ENCODE results near the gene DCC. TPM values are rescaled to one million over a fixed set of nuclear protein-coding genes. Genes with fewer than 3 reads are reported as not detected.

DCC gene
- total and polyA plus RNA-seq, 2 experiments from 2014 or later, result not detected

DNA sequence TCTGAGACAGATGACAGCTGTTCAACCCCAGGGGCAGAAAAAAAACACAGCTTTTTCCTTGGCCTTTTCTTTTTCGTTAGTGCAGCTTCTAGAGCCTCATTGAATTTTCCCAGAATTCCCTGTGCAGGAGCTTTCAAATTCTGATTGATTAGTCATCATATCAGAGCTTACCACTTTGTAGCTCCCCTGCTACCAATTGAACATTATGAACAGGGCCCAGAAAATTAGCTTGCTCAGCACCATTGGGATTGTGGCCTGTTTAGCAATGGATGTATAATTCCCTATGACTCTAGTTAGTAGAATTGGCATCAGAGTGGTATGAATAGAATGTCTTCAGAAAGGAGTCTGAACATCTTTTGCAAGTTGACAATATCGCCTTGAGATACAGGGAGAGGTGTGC is 631.1 kb downstream of the DCC start:
- in situ Hi-C loops (cut with MboI), result no loop called here
- no peak overlapping the region for H3K27ac ChIP-seq
- DNase-seq, result no peak
- no peaks in the 10 kb centered on the region for H3K4me1 ChIP-seq (ENCODE audit: insufficient read depth)
- H3K27me3 ChIP-seq (replicated peaks; ENCODE audit: insufficient read depth), result no peaks in the 10 kb centered on the region
- no peak overlapping the region for H3K9ac ChIP-seq
- no peaks in the 10 kb centered on the region for H3K9me3 ChIP-seq (ENCODE audit: low read depth)
- no peak overlapping the region for H3K4me3 ChIP-seq
- no peaks in the 10 kb centered on the region for H4K20me1 ChIP-seq (ENCODE audit: insufficient read depth)
- WGBS, 2 experiments (ENCODE audit: low coverage in 1 of 2, low lambda C conversion rate in 2 of 2, missing lambda C conversion rate in 2 of 2), result 33 to 39% methylated on average over 2 of the region's 2 CpGs
- no peaks in the 10 kb centered on the region for H3F3A ChIP-seq (ENCODE audit: insufficient read depth)
- H3K79me2 ChIP-seq (ENCODE audit: insufficient read depth), result no peaks in the 10 kb centered on the region
- TF ChIP-seq EZH2phosphoT487 (IDR thresholded peaks at IDR 0.05; ENCODE audit: insufficient read depth, low read depth), result no peak
- TF ChIP-seq EZH2 (IDR thresholded peaks at IDR 0.05; ENCODE audit: insufficient read depth, poor library complexity, severe bottlenecking), result no peak
- H2AFZ ChIP-seq, result no peak overlapping the region
- no peak overlapping the region for H3K4me2 ChIP-seq (ENCODE audit: unreplicated experiment)
- no peaks in the 10 kb centered on the region for H3K36me3 ChIP-seq (ENCODE audit: low read depth)
- H3K9me2 ChIP-seq (ENCODE audit: insufficient read depth), result no peaks in the 10 kb centered on the region

DNA sequence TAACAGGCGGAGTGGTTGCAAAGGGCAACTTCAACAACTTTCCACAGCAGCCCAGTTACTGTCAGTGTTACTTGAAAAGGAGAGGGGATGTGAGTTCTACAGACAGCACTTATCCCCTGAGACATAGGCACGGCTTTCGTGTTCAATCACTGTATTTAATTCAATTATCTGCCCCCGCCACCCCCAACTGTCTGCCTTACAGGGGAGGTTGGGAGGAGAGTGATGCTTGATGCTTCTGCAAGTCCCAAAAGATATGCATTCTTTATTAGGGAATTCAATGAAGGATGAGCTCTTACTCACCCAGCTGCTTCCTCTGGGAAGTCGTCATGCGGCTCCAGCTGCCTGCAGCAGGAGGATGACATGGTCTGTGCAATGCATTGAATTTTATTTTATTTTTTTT is 639.9 kb downstream of the DCC start:
- no peaks in the 10 kb centered on the region for H3K9me2 ChIP-seq (ENCODE audit: insufficient read depth)
- no peak overlapping the region for H3K4me2 ChIP-seq (ENCODE audit: unreplicated experiment)
- no peaks in the 10 kb centered on the region for H3K36me3 ChIP-seq (ENCODE audit: low read depth)
- no peak overlapping the region for H3K4me3 ChIP-seq
- no peaks in the 10 kb centered on the region for H3K27me3 ChIP-seq (replicated peaks; ENCODE audit: insufficient read depth)
- H4K20me1 ChIP-seq (ENCODE audit: insufficient read depth), result no peaks in the 10 kb centered on the region
- H2AFZ ChIP-seq, result no peak overlapping the region
- in situ Hi-C loops (cut with MboI), result no loop called here
- no peak for DNase-seq
- no peaks in the 10 kb centered on the region for H3K9me3 ChIP-seq (ENCODE audit: low read depth)
- no peaks in the 10 kb centered on the region for H3F3A ChIP-seq (ENCODE audit: insufficient read depth)
- H3K27ac ChIP-seq, result no peak overlapping the region
- WGBS, 2 experiments (ENCODE audit: low coverage in 1 of 2, low lambda C conversion rate in 2 of 2, missing lambda C conversion rate in 2 of 2), result 25 to 37% methylated on average over 6 of the region's 6 CpGs
- H3K9ac ChIP-seq, result no peak overlapping the region
- H3K79me2 ChIP-seq (ENCODE audit: insufficient read depth), result no peaks in the 10 kb centered on the region
- no peak for TF ChIP-seq EZH2phosphoT487 (IDR thresholded peaks at IDR 0.05; ENCODE audit: insufficient read depth, low read depth)
- TF ChIP-seq EZH2 (IDR thresholded peaks at IDR 0.05; ENCODE audit: insufficient read depth, poor library complexity, severe bottlenecking), result no peak
- no peaks in the 10 kb centered on the region for H3K4me1 ChIP-seq (ENCODE audit: insufficient read depth)

DNA sequence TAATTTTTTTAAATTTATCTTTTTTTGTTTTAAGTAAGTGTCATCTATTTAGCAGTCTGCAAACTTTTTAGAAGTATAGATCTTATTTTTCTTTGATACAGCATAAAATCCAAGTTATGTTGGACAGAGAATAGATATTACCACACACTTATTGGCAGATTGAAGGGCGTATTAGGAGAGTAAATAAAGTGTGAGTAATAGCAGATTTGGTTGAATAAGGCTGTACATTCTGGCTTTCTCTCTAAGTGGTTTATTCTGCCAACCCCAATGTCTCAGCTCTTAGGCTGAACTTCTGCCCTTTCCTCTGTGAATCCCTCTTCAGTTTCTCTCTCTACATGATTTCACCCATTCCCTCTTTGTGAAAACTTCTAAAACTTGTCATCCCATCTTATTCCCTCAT is 651.2 kb downstream of the DCC start:
- Histone ChIP-seq H3K4me1 (ENCODE audit: insufficient read depth) (no peaks in the 10 kb centered on the region), H2AFZ (no peak overlapping the region), H3K4me2 (ENCODE audit: unreplicated experiment) (no peak overlapping the region), H3K79me2 (ENCODE audit: insufficient read depth) (no peaks in the 10 kb centered on the region), H3K36me3 (ENCODE audit: low read depth) (no peaks in the 10 kb centered on the region), H3K9ac (no peak overlapping the region), H3F3A (ENCODE audit: insufficient read depth) (no peaks in the 10 kb centered on the region), H3K9me2 (ENCODE audit: insufficient read depth) (no peaks in the 10 kb centered on the region), H3K27ac (no peak overlapping the region), H3K4me3 (no peak overlapping the region), H3K27me3 (replicated peaks; ENCODE audit: insufficient read depth) (no peaks in the 10 kb centered on the region), H4K20me1 (ENCODE audit: insufficient read depth) (no peaks in the 10 kb centered on the region), H3K9me3 (ENCODE audit: low read depth) (no peaks in the 10 kb centered on the region)
- 17 to 20% methylated on average over 1 of the region's 1 CpG for WGBS, 2 experiments (ENCODE audit: low coverage in 1 of 2, low lambda C conversion rate in 2 of 2, missing lambda C conversion rate in 2 of 2)
- in situ Hi-C loops (cut with MboI), result no loop called here
- TF ChIP-seq EZH2phosphoT487 (IDR thresholded peaks at IDR 0.05; ENCODE audit: insufficient read depth, low read depth), result no peak
- TF ChIP-seq EZH2 (IDR thresholded peaks at IDR 0.05; ENCODE audit: insufficient read depth, poor library complexity, severe bottlenecking), result no peak
- no peak for DNase-seq

DNA sequence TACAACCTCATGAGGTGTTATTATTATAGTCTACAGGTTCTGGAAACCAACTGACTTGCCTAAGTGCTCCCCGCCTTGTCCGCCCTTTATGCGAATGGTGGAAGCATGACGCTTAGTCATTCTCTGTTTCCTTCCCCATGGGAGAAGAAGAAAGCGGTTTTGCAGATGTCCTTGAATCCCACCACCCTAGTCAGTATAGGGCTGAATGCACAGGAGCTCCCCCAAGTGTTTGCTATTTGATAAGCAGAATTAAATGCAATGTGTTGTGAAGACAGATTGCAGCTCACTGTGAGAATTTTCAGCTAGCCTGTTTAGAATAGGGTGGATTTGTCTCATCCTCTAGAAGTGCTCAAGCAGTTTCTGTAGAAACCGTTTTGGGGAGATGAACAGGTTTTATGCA is 652.0 kb downstream of the DCC start:
- no peak overlapping the region for H3K4me2 ChIP-seq (ENCODE audit: unreplicated experiment)
- H3K9me3 ChIP-seq (ENCODE audit: low read depth), result no peaks in the 10 kb centered on the region

DNA sequence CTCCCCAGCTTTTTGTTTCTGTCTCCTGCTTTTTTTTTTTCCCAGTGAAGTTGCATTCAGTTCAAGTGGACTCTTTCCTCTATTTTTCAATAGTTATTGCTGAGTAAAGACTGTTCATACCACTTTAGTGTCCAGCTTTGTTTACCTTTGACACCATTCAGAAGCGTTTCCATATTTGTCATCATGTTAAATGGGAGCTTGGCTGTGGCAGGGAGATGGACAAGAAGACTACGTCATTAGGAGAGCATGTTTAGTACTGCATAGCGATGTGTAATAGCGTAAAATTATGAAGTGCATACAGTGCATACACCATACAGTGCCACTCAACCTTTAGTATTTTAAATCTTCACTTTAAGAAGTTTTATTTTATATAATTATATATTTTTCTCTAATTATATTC is 655.9 kb downstream of the DCC start:
- in situ Hi-C loops (cut with MboI), result no loop called here
- no peak for DNase-seq
- WGBS, 2 experiments (ENCODE audit: low coverage in 1 of 2, low lambda C conversion rate in 2 of 2, missing lambda C conversion rate in 2 of 2), result 24 to 27% methylated on average over 4 of the region's 4 CpGs
- no peak overlapping the region for H3K4me2 ChIP-seq (ENCODE audit: unreplicated experiment)
- H3K36me3 ChIP-seq (ENCODE audit: low read depth), result no peaks in the 10 kb centered on the region
- H3K4me1 ChIP-seq (ENCODE audit: insufficient read depth), result no peaks in the 10 kb centered on the region
- H4K20me1 ChIP-seq (ENCODE audit: insufficient read depth), result no peaks in the 10 kb centered on the region
- H3K27ac ChIP-seq, result no peak overlapping the region
- no peaks in the 10 kb centered on the region for H3K9me2 ChIP-seq (ENCODE audit: insufficient read depth)
- no peaks in the 10 kb centered on the region for H3K79me2 ChIP-seq (ENCODE audit: insufficient read depth)
- H3K27me3 ChIP-seq (replicated peaks; ENCODE audit: insufficient read depth), result no peaks in the 10 kb centered on the region
- no peaks in the 10 kb centered on the region for H3K9me3 ChIP-seq (ENCODE audit: low read depth)
- H2AFZ ChIP-seq, result no peak overlapping the region
- no peaks in the 10 kb centered on the region for H3F3A ChIP-seq (ENCODE audit: insufficient read depth)
- H3K4me3 ChIP-seq, result no peak overlapping the region
- TF ChIP-seq EZH2 (IDR thresholded peaks at IDR 0.05; ENCODE audit: insufficient read depth, poor library complexity, severe bottlenecking), result no peak
- TF ChIP-seq EZH2phosphoT487 (IDR thresholded peaks at IDR 0.05; ENCODE audit: insufficient read depth, low read depth), result no peak
- no peak overlapping the region for H3K9ac ChIP-seq

More for the DNA sequence above, 652.0 kb downstream of the DCC start:
- no peak overlapping the region for H3K27ac ChIP-seq
- H2AFZ ChIP-seq, result no peak overlapping the region
- TF ChIP-seq EZH2 (IDR thresholded peaks at IDR 0.05; ENCODE audit: insufficient read depth, poor library complexity, severe bottlenecking), result no peak
- no peak for TF ChIP-seq EZH2phosphoT487 (IDR thresholded peaks at IDR 0.05; ENCODE audit: insufficient read depth, low read depth)
- no peaks in the 10 kb centered on the region for H3F3A ChIP-seq (ENCODE audit: insufficient read depth)
- no peak overlapping the region for H3K9ac ChIP-seq
- in situ Hi-C loops (cut with MboI), result no loop called here
- no peaks in the 10 kb centered on the region for H3K27me3 ChIP-seq (replicated peaks; ENCODE audit: insufficient read depth)
- DNase-seq, result no peak
- H4K20me1 ChIP-seq (ENCODE audit: insufficient read depth), result no peaks in the 10 kb centered on the region
- H3K36me3 ChIP-seq (ENCODE audit: low read depth), result no peaks in the 10 kb centered on the region
- H3K9me2 ChIP-seq (ENCODE audit: insufficient read depth), result no peaks in the 10 kb centered on the region
- H3K4me1 ChIP-seq (ENCODE audit: insufficient read depth), result no peaks in the 10 kb centered on the region
- 44 to 60% methylated on average over 6 of the region's 6 CpGs for WGBS, 2 experiments (ENCODE audit: low coverage in 1 of 2, low lambda C conversion rate in 2 of 2, missing lambda C conversion rate in 2 of 2)
- no peak overlapping the region for H3K4me3 ChIP-seq
- no peaks in the 10 kb centered on the region for H3K79me2 ChIP-seq (ENCODE audit: insufficient read depth)
